ENCODE results near the gene RNF114. TPM values are rescaled to one million over a fixed set of nuclear protein-coding genes. Genes with fewer than 3 reads are reported as not detected.

The RNF114 gene
- total RNA-seq, 4 donors from 2014 or later: 136 to 193 (median 176) TPM

- TF ChIP-seq, protein P1, sequence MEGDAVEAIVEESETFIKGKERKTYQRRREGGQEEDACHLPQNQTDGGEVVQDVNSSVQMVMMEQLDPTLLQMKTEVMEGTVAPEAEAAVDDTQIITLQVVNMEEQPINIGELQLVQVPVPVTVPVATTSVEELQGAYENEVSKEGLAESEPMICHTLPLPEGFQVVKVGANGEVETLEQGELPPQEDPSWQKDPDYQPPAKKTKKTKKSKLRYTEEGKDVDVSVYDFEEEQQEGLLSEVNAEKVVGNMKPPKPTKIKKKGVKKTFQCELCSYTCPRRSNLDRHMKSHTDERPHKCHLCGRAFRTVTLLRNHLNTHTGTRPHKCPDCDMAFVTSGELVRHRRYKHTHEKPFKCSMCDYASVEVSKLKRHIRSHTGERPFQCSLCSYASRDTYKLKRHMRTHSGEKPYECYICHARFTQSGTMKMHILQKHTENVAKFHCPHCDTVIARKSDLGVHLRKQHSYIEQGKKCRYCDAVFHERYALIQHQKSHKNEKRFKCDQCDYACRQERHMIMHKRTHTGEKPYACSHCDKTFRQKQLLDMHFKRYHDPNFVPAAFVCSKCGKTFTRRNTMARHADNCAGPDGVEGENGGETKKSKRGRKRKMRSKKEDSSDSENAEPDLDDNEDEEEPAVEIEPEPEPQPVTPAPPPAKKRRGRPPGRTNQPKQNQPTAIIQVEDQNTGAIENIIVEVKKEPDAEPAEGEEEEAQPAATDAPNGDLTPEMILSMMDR (IDR thresholded peaks at IDR 0.05; ENCODE audit: low read depth): no peak
Measured at GRCh38 chr20:49924247-49924646, 11.9 kb upstream of the RNF114 start.

DNA sequence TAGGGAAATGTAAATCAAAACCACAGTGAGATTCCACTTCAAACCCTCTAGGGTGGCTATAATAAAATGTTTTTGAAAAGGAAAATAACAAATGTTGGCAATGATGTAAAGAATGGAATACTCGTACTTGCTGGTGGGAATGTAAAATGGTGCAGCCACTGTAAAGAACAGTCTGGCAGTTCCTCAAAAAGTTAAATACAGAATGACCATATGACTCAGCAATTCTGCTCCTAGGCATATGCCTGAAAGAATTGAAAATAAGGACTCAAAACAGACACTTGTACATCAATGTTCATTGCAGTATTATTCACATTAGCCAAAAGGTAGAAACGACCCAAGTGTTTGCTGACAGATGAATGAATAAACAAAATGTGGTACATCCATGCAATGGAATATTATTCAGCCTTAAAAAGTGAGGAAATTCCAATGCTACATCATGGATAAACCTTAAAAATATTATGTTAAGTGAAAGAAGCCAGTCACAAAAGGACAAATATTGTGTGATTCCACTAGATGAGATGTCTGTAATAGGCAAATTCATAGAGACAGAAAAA lies 10.2 kb upstream of the RNF114 start:
- TF ChIP-seq, protein P1 (IDR thresholded peaks at IDR 0.05; ENCODE audit: low read depth): no peak

DNA sequence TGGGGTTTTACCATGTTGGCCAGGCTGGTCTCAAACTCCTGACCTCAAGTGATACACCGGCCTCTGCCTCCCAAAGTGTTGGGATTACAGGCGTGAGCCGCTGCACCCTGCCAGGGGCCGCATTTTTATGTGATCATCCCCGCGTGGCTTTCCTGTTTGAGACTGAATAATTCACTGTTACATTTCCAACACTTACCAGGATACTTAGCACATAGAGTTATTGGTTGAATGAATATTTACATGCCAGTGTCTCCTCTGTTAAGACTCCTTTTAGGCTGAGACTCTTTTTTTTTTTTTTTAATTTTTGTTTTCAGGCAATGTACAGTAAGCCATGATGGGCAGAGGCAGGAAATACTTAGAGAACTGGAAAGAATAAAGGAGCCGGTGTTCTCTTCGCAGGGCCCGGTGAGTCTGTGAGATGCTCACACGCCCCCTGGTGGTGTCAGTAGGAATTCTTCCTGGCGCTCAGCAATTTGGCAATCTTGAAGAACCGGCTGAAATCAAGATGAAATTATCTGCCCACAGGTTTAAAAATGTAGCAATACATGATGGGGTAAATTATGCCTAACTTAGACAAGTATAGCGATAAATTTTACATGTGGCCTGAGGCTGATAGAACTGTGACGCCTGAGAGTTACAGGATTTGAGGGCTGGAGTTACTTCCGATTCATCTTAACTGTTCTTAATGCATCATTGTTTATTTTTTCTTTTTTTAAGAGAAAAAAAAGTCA lies 7.6 kb upstream of the RNF114 start:
- TF ChIP-seq, protein P1 (IDR thresholded peaks at IDR 0.05; ENCODE audit: low read depth): no peak

- TF ChIP-seq, protein P1 (IDR thresholded peaks at IDR 0.05; ENCODE audit: low read depth): no peak
Measured at GRCh38 chr20:49929142-49929494, 7.1 kb upstream of the RNF114 start.

GRCh38 chr20:49935746-49936152 lies 448 bp upstream of the RNF114 start:
- TF ChIP-seq, protein P1 (IDR thresholded peaks at IDR 0.05; ENCODE audit: low read depth): no peak

- TF ChIP-seq, protein P1 (IDR thresholded peaks at IDR 0.05; ENCODE audit: low read depth): no peak
Measured at GRCh38 chr20:49937027-49937929, 1.1 kb downstream of the RNF114 start.

Measured in subcutaneous adipose tissue (tissue), 4 donors.